ENCODE measurements around the gene NTN1.
"Not testable (repeated sequence)": the region's sequence is repeated elsewhere in the genome, so short reads cannot be mapped to it uniquely, and the experiment has no call there.

The NTN1 gene

DNA sequence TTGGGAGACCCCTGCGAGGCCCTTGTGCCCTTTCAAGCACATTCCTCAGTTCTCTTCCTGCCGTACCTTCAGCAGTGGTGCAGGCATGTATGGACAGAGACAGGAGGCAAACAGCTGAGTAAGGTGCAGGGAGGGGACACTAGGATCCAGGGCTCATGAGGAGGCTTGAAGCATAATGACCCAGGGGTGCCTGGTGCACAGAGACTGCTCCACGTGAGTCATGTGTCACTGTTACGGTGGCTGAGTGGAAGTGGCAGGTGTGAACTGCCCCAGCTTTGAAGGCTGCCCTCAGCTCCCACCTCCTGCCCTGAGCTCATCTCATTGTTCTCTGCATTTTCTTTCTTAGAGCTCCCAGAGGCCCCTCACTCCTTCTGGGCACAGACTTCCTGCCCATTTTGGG is 124.8 kb downstream of the NTN1 start:
- TF ChIP-seq, protein P1, sequence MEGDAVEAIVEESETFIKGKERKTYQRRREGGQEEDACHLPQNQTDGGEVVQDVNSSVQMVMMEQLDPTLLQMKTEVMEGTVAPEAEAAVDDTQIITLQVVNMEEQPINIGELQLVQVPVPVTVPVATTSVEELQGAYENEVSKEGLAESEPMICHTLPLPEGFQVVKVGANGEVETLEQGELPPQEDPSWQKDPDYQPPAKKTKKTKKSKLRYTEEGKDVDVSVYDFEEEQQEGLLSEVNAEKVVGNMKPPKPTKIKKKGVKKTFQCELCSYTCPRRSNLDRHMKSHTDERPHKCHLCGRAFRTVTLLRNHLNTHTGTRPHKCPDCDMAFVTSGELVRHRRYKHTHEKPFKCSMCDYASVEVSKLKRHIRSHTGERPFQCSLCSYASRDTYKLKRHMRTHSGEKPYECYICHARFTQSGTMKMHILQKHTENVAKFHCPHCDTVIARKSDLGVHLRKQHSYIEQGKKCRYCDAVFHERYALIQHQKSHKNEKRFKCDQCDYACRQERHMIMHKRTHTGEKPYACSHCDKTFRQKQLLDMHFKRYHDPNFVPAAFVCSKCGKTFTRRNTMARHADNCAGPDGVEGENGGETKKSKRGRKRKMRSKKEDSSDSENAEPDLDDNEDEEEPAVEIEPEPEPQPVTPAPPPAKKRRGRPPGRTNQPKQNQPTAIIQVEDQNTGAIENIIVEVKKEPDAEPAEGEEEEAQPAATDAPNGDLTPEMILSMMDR (IDR thresholded peaks at IDR 0.05; ENCODE audit: insufficient read depth, missing control alignments) = no peak
- FAIRE-seq (no peak), DNase-seq (ENCODE audit: insufficient read length, low spot score) (no peak)

DNA sequence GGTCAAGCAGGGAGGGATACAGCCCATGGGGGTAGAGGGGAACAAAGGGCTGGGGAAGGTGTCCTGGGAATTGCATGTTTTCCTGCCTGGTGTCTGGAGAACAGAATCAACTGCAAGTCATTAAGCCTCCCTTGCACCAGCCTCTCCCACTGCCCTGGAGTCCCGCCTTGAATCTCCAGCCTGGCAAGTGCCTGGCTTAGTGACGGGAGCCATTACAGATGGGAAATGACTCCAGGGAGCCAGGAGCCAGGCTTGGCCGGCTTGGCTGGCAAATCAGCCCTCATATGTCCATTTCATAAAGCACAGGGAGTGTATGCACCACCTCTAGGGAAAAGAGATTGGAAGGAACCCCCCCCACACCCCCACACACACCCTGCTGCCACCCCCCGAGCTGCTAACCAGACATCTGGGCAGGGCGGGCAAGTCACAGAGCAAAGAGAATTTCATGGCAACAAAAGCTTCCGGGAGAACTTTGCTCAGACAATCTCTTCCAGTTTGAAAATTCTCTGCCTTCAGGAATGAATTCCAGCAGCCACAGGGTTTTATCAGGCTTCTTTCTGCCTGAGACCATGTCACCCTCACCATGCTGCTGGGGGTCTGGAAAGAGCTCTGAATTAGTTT is 127.7 kb downstream of the NTN1 start:
- DNase-seq (ENCODE audit: insufficient read length, low spot score) (no peak), FAIRE-seq (no peak)

DNA sequence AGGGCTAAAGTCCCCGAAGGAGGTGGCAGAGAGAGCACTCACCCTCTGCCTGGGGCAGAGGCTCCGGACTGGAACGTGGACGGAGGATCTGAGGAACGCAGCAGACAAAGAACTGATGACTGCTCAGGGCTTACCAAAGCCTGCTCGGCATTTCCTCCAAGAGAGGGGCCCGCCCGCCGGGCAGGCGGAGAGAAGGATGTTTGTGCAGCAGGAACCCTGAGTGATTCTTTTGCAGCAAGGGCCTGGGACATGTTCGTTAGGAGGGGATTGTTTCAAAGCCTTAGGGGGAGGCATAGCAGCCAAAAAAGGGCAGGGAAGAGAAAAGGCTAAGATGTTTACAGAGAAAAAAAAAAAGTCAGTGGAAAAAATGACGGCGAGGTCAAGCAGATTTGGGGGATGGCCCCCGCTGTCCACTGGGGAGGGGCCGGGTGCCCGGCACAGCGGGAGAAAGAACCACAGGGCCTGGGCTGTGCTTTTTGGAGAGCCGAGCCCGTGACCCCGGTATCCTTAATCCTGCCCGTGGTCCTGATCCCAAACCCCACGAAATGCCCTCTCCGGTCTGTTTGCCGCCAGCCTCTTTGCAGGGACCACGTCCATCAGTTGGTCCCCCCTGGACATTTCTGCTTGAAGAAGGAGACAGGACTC is 129.3 kb downstream of the NTN1 start:
- TF ChIP-seq, protein P1 (IDR thresholded peaks at IDR 0.05; ENCODE audit: insufficient read depth, missing control alignments) = no peak

More for the DNA sequence above, 127.7 kb downstream of the NTN1 start:
- TF ChIP-seq, protein P1 (IDR thresholded peaks at IDR 0.05; ENCODE audit: insufficient read depth, missing control alignments) = no peak

DNA sequence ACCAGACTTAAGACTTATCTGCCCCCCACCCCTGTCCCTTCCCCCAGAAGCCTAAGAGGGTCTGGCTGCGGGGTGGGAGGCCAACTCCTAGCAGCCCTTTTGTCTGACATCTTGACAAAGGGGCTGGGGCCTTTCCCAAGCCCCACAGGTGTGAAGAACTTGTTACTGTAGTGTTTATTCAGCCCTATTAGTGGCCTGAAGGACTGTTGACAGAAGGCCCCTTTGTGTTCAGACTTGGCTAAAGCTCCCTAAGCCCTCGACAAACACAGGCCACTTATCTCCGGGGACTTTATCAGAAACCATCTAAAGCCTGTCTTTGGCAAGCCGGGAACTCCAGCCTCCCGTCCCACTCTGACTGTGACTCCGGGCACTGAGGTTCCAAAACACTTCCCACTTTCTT is 129.8 kb downstream of the NTN1 start:
- DNase-seq (ENCODE audit: insufficient read length, low spot score) = no peak
- TF ChIP-seq, protein P1 (IDR thresholded peaks at IDR 0.05; ENCODE audit: insufficient read depth, missing control alignments) = no peak
- no peak for FAIRE-seq

More for the DNA sequence above, 129.3 kb downstream of the NTN1 start:
- FAIRE-seq (no peak), DNase-seq (ENCODE audit: insufficient read length, low spot score) (no peak)

DNA sequence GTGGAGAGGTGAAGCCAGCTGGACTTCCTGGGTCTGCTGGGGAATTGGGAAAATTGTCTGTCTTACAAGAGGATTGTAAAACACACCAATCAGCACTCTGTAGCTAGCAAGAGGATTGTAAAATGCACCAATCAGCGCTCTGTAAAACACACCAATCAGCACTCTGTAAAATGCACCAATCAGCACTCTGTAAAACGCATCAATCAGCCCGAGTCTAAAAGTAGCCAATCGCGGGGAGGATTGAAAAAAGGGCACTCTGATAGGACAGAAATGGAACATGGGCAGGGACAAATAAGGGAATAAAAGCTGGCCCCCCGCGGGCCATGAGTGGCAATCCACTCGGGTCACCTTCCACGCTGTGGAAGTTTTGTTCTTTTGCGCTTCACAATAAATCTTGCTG is 130.4 kb downstream of the NTN1 start:
- FAIRE-seq; DNase-seq (ENCODE audit: insufficient read length, low spot score): not testable (repeated sequence)

DNA sequence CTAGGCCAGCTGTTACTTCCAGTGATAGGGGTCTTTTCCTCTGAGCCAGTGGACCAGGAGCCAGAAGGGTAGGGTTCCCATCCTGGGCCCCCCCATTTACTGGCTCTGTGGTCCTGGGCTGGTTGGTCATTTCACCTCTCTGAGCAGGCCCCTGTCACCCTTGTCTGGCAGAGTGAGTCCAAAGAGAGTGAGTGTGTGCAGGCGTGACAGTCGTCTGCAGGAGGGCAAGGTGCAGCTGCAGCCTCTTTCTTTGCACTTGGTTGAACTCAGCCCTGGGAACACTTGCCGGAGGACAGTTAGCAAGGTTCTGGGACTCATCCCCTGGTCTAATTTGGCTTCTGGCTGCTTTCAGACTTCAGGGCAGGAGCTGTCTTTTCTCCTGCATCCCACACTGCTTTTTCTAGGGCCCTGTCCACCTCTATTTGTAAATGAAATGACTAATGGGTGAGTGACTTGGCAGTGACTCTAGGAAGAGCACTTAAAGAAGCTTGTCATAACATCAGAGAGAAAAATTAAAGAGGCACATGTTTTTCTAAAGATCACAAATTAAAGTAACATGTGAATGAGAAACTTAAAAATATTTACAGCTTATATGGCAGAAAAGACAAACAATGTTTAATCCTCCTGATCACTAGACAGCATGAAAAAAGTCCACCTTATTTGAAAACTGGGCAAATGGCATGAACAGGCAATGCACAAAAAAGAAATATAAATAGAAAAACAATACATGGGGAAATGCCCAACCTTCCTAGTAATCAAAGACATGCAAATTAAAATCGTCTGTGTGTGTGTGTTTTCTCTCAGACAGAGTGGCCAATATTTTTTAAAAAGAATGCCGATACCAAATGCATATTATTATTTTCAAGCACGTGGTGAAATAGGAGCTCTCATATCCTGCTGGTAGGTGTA is 137.5 kb downstream of the NTN1 start:
- TF ChIP-seq, protein P1 (IDR thresholded peaks at IDR 0.05; ENCODE audit: insufficient read depth, missing control alignments) = no peak
- DNase-seq (ENCODE audit: insufficient read length, low spot score) = no peak
- FAIRE-seq = no peak

DNA sequence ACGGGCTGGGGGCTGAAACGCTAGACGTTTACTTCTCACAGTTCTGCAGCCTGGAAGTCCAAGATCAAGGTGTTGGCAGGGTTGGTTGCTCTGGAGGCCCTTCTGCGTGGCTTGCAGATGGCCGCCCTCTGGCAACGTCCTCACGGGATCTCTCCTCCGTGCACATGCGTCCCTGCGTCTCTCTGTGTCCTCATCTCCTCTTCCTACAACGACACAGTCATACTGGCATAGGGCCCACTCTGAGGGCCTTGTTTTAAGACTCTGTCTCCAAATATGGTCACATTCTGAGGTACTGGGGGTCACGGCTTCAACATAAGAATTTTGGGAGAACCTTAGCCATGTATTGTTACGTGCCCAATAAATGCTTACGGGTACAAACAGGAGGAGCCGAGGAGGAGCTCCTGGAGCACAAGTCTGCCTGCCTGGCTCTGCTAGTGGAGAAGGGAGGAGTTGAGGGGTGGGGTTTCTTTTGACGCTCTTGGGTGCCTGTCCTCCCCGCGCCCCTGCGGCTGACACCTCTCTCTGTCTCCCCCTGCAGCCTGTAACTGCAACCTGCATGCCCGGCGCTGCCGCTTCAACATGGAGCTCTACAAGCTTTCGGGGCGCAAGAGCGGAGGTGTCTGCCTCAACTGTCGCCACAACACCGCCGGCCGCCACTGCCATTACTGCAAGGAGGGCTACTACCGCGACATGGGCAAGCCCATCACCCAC is 141.1 kb downstream of the NTN1 start:
- FAIRE-seq = no peak
- TF ChIP-seq, protein P1 (IDR thresholded peaks at IDR 0.05; ENCODE audit: insufficient read depth, missing control alignments) = no peak
- no peak for DNase-seq (ENCODE audit: insufficient read length, low spot score)
